Glutamatergic neuron (in vitro differentiated cells): ENCODE measurements around the gene SLC35E1. TPM values are rescaled to one million over a fixed set of nuclear protein-coding genes. Genes with fewer than 3 reads are reported as not detected.

Source experiments
- DNase-seq: peaks from one replicate; pipeline ENCODE4 v3.0.0; 2022
- H3K27ac Mint-ChIP-seq: one replicate; pipeline ENCODE4 v1.8.0; 2020; ENCODE audit warnings: mild to moderate bottlenecking, mixed read lengths, inconsistent platforms; ENCODE audit not compliant: unreplicated experiment
- H3K27me3 Mint-ChIP-seq: one replicate; pipeline ENCODE4 v1.8.0; 2020; ENCODE audit warnings: mild to moderate bottlenecking, moderate library complexity, mixed read lengths, inconsistent platforms; ENCODE audit not compliant: unreplicated experiment
- H3K36me3 Mint-ChIP-seq: one replicate; pipeline ENCODE4 v1.8.0; 2020; ENCODE audit warnings: mild to moderate bottlenecking, mixed read lengths, inconsistent platforms; ENCODE audit not compliant: unreplicated experiment
- H3K4me1 Mint-ChIP-seq: one replicate; pipeline ENCODE4 v1.8.0; 2020; ENCODE audit warnings: mild to moderate bottlenecking, low read depth, mixed read lengths, inconsistent platforms; ENCODE audit not compliant: unreplicated experiment
- H3K4me3 Mint-ChIP-seq: one replicate; pipeline ENCODE4 v1.8.0; 2020; ENCODE audit warnings: mild to moderate bottlenecking, mixed read lengths, inconsistent platforms; ENCODE audit not compliant: unreplicated experiment
- H3K9me3 Mint-ChIP-seq: one replicate; pipeline ENCODE4 v1.8.0; 2020; ENCODE audit warnings: mild to moderate bottlenecking, moderate library complexity, mixed read lengths, inconsistent platforms; ENCODE audit not compliant: unreplicated experiment
- CTCF ChIP-seq: fragments of 200-600 bp; sonication (generic); IDR thresholded peaks from one replicate; pipeline ENCODE4 v1.5.0; 2021; ENCODE audit not compliant: partially characterized antibody, unreplicated experiment
- total RNA-seq: library from RNA; stranded (reverse); fragmentation: NEBNext Ultra II Directional; extraction: Animal tissue kit (Norgen Biotek cat#: 25700); gene quantifications from one replicate; pipeline ENCODE4 v1.2.1, GENCODE V29; 2021; ENCODE audit not compliant: unreplicated experiment

Gene SLC35E1
- total RNA-seq, 1 donor from 2014 or later, result 31.9 TPM

DNA sequence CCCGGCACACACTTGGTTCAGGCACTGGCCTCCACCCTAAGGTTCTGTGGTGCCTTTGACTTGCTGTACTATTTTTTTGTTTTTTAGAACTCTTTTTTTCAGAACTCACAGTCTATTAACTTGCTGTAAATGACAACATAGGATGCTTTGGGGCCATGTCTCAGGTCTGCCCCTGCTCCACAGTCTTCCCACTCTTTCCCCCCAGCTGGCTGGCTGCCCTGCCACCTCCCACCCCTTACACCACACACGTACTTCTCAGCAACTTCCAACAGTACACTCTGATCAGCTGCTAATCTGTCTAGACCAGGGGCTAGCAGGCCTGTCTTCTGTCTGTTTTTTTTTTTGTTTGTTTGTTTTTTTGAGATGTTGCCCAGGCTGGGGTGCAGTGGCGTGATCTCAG is 67.9 kb downstream of the SLC35E1 start:
- H3K27me3 Mint-ChIP-seq, result peaks cover 2% of the 10 kb centered on the region
- H3K27ac Mint-ChIP-seq, result no peak overlapping the region
- H3K4me3 Mint-ChIP-seq, result no peak overlapping the region
- TF ChIP-seq CTCF, result no peak
- H3K9me3 Mint-ChIP-seq, result no peaks in the 10 kb centered on the region
- no peaks in the 10 kb centered on the region for H3K4me1 Mint-ChIP-seq
- no peak for DNase-seq
- H3K36me3 Mint-ChIP-seq, result peaks cover 4% of the 10 kb centered on the region

Other genes with a start within 250 kb of the SLC35E1 start
- gene KLF2, start 247.6 kb downstream of the SLC35E1 start, total RNA-seq, result not detected
- 84.9 TPM for gene EPS15L1, start 100.4 kb downstream of the SLC35E1 start, total RNA-seq
- not detected for gene CALR3, start 76.2 kb downstream of the SLC35E1 start, total RNA-seq
- gene C19orf44, start 76.0 kb downstream of the SLC35E1 start, total RNA-seq, result 5.0 TPM
- gene CHERP, start 30.0 kb downstream of the SLC35E1 start, total RNA-seq, result 50.7 TPM
- gene MED26, start 55.8 kb upstream of the SLC35E1 start, total RNA-seq, result 9.8 TPM
- gene SMIM7, start 87.7 kb upstream of the SLC35E1 start, total RNA-seq, result 81.0 TPM
- gene TMEM38A, start 88.7 kb upstream of the SLC35E1 start, total RNA-seq, result 7.1 TPM
- gene NWD1, start 147.4 kb upstream of the SLC35E1 start, total RNA-seq, result not detected